NOMO-1 (cell line): ENCODE measurements around the gene PRPF4.
A peak's percentile ranks its signal among the peaks of the same experiment; 100 is the strongest.
"Not testable (repeated sequence)": the region's sequence is repeated elsewhere in the genome, so short reads cannot be mapped to it uniquely, and the experiment has no call there.

Experiments
- DNase-seq, 2 experiments: peaks; one replicate each; lab custom pipeline; 2025; ENCODE audit not compliant: unreplicated experiment in 2 of 2; lab: John Stamatoyannopoulos, UW

Gene PRPF4

DNA sequence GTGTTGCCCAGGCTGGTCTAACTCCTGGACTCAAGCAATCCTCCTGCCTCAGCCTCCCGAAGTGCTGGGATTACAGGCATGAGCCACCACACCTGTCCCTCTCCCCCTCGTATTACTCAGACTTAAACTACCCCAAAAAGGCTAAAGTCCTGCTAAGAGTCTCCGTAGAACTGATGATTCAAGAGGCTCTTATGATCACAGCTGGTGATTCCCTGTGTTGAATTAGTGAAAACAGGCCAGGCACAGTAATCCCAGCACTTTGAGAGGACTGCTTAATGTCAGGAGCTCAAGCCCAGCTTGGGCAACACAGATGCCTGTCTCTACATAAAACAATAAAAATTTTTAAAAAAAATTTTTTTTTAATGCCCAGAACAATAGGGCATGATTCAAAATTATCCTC is 9.3 kb upstream of the PRPF4 start:
- DNase-seq = no peak

DNA sequence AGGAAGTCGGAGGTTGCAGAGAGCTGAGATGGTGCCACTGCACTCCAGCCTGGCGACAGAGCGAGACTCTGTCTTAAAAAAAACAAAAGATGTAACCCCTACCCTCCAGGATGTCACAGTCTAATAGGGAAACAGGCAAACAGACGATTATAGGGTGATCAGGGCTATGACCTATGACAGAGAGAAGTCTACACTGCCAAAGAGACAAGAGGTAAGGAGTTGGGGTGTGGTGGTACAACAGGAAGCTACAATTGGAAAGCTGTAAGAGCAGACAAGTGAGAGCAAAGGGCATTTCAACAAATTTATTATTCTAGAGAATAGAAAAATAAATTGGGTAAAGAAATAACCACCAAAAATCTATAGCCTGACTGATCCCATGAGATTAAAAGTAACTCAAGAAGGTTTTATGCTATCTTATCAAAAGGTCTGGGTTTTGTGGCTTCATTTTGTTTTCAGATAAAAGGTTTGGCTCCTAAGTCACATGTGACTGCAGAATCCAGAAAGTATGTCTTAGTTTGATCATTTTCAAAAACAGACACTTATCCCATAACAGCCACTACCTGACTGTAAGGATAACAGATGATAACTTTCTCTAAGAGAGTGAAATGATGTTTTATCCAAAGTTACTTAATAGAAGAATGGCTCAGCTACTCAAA is 7.4 kb upstream of the PRPF4 start:
- DNase-seq = no peak

GRCh38 chr9:113269355-113269754 is 6.1 kb upstream of the PRPF4 start:
- no peak for DNase-seq

GRCh38 chr9:113269871-113270270 is 5.6 kb upstream of the PRPF4 start:
- DNase-seq = no peak

DNA sequence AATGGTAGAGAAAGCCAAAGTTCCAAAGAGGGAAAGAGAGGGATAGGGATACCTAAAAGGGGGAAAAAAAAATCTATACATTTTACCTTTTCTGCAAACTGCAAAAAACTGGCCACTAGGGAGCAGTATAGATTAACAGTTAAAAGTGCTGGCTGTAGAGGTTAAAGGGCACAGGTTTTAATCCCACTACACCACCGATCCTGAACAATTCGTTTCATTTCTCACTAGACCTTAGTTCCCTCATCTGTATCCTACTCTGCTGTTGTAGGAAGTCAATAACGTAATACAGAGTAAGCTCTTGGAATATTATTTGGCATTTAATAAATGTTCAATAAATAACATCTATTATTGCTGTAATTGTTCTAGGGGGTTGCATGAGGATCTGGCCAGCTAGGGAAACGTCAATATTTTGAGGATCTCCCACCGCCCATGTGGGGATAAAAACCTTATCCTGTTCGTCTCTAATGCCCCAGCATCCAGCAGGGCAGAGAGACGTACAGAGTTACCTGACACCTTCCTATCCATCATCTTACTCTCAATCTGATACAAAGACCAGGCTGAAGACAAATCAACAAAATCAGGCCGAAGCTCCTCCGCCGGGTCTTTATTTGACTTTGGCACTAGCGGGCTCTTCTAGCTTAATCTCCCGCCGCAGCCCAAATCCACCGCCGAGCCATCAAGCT is 843 bp upstream of the PRPF4 start:
- peak; percentile 40 to 75 for DNase-seq

DNA sequence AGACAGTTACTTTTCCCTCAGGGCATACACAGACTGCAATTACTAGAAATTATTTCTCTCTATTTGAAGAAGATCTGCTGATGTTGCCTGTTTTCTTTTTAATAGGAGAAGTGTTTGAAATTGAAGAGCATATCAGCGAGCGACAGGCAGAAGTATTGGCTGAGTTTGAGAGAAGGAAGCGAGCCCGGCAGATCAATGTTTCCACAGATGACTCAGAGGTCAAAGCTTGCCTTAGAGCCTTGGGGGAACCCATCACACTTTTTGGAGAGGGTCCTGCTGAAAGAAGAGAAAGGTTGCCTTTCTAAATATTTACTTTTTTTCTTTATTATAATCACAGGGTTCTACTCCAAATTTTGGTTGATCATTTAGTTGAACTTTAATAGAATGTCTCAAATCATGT is 3.4 kb downstream of the PRPF4 start:
- DNase-seq = no peak

DNA sequence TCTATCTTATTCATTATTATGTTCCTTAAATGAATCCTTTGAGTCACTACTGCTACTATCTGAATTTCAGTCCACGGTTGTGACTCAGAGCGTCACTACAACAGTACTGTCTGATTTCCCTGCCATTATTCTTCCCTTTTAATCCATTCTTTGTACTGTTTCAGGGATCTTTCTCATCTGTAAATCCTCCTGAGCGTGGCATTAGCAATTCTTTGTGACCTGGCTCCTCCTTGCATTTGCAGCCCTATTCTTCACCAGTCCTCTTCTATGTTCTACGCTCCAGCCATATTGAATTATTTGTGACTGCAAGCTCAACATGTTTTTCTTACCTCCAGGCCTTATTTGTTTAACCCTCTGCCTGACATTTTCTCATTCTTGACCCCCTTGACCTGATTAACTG is 5.9 kb downstream of the PRPF4 start:
- DNase-seq = no peak

DNA sequence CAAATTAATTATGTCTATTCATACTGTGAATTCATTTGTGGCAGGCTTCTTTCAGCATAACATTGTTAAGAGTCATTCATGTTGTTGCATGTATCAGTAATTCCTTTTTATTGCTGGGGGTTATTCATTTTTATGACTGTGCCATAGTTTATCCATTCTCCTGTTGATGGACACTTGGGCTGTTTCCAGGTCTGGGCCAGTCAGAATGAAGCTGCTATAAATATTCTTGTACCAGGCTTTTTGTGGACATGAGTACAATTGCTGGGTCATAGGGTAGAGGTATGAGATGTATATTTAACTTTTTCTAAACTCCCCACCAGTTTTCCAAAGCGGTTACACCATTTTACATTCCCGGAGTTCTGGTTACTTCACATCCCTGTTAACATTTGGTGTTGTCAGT is 13.6 kb downstream of the PRPF4 start:
- DNase-seq = no peak

GRCh38 chr9:113290052-113290607 is 14.7 kb downstream of the PRPF4 start:
- no peak for DNase-seq

DNA sequence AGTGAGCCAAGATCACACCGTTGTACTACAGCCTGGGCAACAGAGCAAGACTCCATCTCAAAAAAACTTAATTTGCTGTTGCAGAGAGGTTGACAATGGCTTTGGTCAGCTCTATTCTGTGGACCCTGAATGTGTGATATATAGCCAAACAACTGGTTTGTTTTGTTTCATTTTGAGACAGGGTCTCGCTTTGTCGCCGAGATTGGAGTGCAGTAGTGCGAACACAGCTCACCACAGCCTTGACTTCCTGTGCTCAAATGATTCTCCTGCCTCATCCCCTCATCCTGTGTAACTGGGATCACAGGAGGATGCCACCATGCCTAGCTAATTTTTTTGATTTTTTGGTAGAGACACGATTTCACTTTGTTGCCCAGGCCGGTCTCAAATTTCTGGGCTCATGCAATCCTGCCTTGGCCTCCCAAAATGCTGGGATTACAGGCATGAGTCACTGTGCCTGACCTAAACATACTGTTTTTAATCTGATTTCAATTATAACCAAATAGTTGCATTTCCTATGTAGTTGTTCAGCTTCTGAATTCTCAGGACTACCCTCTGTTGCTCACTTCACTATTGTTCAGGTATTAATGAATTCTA is 17.9 kb downstream of the PRPF4 start:
- DNase-seq = no peak

- DNase-seq = not testable (repeated sequence)
Observed at GRCh38 chr9:113296247-113296646, 20.8 kb downstream of the PRPF4 start.

GRCh38 chr9:113296796-113297558 is 21.5 kb downstream of the PRPF4 start:
- DNase-seq = no peak

DNA sequence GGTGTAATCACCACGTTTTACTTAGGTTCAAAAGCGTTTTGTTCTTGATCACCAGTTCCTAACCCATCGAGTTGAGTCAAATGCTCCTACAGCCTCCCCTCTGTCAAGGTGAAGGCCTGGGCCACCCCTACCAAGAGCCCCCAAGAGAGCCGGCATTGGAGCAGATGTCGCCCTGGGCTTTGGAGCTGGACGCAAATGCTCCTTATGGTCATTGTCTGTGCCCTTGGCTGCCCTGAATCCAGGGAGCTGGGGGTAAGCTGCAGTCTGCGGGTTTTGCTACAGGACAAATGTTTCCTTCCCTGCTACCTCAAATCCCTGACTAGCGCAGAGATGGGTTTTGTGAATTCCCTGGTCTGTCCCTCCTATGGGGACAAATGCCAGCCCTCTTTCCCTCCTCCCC is 22.9 kb downstream of the PRPF4 start:
- no peak for DNase-seq

DNA sequence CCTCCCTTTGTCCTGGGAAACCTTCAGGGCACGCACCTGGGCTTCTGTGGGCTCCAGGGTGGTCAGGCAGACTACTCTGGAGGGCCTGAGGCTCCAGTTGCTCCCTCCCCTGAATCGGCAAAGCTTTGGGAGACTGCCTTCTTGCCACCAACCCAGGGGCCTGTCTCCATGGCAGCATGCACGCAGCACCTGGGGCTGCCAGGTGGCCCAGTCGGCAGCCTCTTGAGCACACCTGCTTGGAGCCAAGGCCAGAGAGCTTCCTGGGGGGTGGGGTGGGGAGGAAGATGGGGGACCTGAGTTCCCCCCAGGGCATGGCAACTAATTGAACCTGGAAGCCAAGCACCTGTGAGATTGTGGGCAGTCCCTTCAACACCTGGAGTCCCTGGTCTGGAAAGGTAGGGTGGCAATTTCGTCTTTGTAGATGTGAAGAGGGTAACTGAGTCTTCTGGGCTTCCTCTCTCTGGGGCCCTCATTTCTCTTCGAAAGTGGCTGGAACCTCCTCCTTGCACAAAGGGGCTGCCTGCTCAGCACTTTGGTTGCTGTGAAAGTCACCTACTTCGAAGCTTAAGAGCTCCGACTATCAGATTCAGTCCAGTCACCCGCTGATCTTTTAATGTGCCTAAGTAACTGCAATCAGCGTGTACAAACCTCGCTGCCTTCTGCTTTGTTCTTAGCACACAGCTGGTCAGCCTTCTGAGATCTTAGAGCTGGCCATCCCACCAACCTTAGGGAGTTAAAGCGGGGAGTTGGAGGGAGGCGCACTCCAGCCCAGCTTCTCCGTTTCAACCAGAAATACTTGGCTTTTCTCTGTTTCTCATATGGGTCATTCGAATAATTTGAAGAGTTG is 23.7 kb downstream of the PRPF4 start:
- DNase-seq = no peak

DNA sequence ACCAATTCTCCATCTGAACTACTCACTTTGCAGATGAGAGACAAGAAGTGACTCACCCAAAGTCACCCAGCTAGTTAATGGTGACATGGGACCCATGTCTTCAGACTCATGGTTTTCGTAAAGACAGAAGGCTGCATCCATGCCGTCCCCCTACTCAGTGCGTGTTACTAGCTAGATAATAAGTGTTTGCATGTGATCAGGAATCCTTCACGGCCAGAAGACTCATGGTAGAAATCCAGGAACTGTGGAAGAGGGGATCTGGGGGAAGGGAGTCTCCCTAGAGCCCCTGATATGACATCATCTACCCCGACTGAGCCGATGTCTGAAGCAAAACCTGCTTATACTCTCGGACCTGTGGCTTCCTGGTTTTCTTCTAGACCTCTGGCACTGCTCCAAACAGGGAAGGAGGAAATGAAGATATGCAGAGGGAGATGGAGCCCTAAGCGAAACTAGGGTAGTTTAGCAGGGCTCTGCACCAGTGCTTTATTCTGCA is 24.4 kb downstream of the PRPF4 start:
- DNase-seq = peak; percentile 25 to 73

GRCh38 chr9:113301548-113301947 is 26.1 kb downstream of the PRPF4 start:
- DNase-seq = no peak

DNA sequence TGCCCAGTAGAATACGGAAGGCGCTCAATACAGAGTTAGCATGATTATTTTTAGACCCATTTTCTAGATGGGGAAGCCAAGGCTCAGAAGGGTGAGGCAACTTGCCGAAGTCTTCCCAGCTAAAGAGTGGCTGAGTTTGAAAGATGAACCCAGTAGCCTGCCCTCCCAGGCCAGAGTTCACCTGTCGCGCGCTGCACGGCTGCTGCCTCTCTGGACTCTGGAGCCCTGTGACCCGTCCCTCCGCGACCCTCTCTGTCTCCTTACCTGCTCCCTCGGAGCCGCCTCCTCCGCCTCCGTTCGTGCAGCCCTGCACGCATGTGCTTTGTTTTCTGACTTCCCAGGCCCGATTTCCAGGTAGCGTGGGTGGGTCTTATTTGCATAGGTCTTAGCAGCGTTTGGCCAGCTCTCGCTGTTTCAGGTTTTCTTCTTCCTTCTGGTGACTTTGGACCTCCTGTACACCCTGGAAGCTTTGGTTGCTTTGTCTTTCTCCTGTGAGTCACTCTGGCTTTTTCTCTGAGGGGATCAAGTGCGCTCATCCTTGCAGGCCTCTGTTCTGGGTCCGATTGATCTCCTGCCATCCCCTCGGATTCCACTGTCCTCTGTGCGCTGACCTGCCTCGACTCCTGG is 27.4 kb downstream of the PRPF4 start, which contains the start of gene RNF183:
TSS of gene RNF183 (minus strand) at position 585 of the 627 bp plus-strand sequence. CDS start 5,192 bp downstream, outside the sequence.
- no peak for DNase-seq

- no peak for DNase-seq
Observed at GRCh38 chr9:113306566-113306965, 31.1 kb downstream of the PRPF4 start.

DNA sequence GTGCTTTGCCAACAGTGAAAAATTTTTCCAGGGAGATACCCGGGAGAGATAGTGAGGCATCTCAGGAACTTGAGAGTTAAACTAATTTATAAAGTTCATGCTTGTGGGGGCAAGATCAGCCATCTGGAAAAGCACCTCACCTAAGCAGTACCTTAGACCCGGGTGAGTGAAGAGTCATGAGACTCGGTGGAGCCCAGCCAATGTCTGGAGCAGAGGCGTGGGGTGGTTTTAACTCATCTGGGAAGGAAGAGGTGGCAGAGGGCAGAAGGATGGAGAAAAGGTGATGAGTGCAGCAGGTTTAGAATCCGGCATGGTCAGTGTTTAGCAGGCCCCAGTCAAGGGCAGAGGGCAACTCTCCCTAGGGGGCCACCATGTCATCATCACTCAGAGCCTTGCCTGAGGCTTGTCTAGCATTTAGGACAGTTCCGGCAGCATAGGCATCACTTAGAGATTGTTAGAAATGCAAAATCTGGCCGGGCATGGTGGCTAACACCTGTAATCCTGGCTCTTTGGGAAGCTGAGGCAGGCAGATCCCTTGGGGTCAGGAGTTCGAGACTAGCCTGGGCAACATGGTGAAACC is 32.0 kb downstream of the PRPF4 start:
- no peak for DNase-seq
